HUES6 (cell line): ENCODE results near the gene OR11G2.
"Not testable (repeated sequence)": the region's sequence is repeated elsewhere in the genome, so short reads cannot be mapped to it uniquely, and the experiment has no call there.

ENCODE experiments used
- H3K27ac ChIP-seq: 2 replicates; pipeline ENCODE4 v1.7.0; 2013; ENCODE audit warnings: low read depth, mild to moderate bottlenecking, low read length, inconsistent platforms
- H3K27me3 ChIP-seq: 2 replicates; pipeline ENCODE4 v1.6.1; 2013; ENCODE audit warnings: low read length; ENCODE audit not compliant: control insufficient read depth, insufficient read depth
- H3K36me3 ChIP-seq: 2 replicates; pipeline ENCODE4 v1.6.1; 2013; ENCODE audit warnings: low read length; ENCODE audit not compliant: control insufficient read depth, insufficient read depth
- H3K4me1 ChIP-seq: 2 replicates; pipeline ENCODE4 v1.6.1; 2013; ENCODE audit warnings: low read length; ENCODE audit not compliant: control insufficient read depth, insufficient read depth
- H3K4me3 ChIP-seq: 2 replicates; pipeline ENCODE4 v1.5.1; 2013; ENCODE audit warnings: low read depth, low read length
- H3K9ac ChIP-seq: one replicate; pipeline ENCODE4 v1.6.1; 2013; ENCODE audit warnings: mild to moderate bottlenecking, low read length
- H3K9me3 ChIP-seq: 2 replicates; pipeline ENCODE4 v1.6.1; 2013; ENCODE audit warnings: low read depth, low read length; ENCODE audit not compliant: control insufficient read depth, insufficient read depth

The OR11G2 gene

GRCh38 chr14:20190596-20190995, at the start of gene OR11G2:
Gene OR11G2, plus strand, starts transcription at chr14:20190896. Its CDS starts 6,542 bp downstream, at chr14:20197438.
- no peaks in the 10 kb centered on the region for H3K4me1 ChIP-seq
- no peak within 1 kb of the TSS for H3K27ac ChIP-seq
- H3K27me3 ChIP-seq = no peaks in the 10 kb centered on the region
- no peak within 1 kb of the TSS for H3K4me3 ChIP-seq
- H3K9ac ChIP-seq = no peak within 1 kb of the TSS
- peaks cover 45% of the 10 kb centered on the region; the same call in 1 of the 2 replicates for H3K9me3 ChIP-seq
- H3K36me3 ChIP-seq = no peaks in the 10 kb centered on the region

GRCh38 chr14:20143911-20144310, 46.8 kb upstream of the OR11G2 start:
- Histone ChIP-seq H3K4me3 (no peak overlapping the region), H3K9ac (no peak overlapping the region), H3K36me3 (no peaks in the 10 kb centered on the region), H3K9me3 (peaks cover 20% of the 10 kb centered on the region; the same call in 1 of the 2 replicates), H3K27ac (no peak overlapping the region), H3K4me1 (no peaks in the 10 kb centered on the region), H3K27me3 (peaks cover 15% of the 10 kb centered on the region; the same call in 1 of the 2 replicates)

GRCh38 chr14:20144820-20145219, 45.9 kb upstream of the OR11G2 start:
- no peaks in the 10 kb centered on the region for H3K36me3 ChIP-seq
- no peaks in the 10 kb centered on the region for H3K4me1 ChIP-seq
- H3K9me3 ChIP-seq = peaks cover 24% of the 10 kb centered on the region; the same call in 1 of the 2 replicates
- H3K27ac ChIP-seq = no peak overlapping the region
- H3K9ac ChIP-seq = no peak overlapping the region
- no peak overlapping the region for H3K4me3 ChIP-seq
- H3K27me3 ChIP-seq = peaks cover 11% of the 10 kb centered on the region; the same call in 1 of the 2 replicates

GRCh38 chr14:20164462-20164861, 26.2 kb upstream of the OR11G2 start:
- no peak overlapping the region for H3K27ac ChIP-seq

GRCh38 chr14:20167091-20167490, 23.6 kb upstream of the OR11G2 start:
- Histone ChIP-seq H3K27ac (no peak overlapping the region), H3K36me3 (no peaks in the 10 kb centered on the region), H3K9me3 (peaks cover 40% of the 10 kb centered on the region; the same call in 1 of the 2 replicates), H3K4me1 (no peaks in the 10 kb centered on the region), H3K4me3 (no peak overlapping the region), H3K27me3 (peaks cover 2% of the 10 kb centered on the region; the same call in 1 of the 2 replicates), H3K9ac (no peak overlapping the region)

More at GRCh38 chr14:20164462-20164861, 26.2 kb upstream of the OR11G2 start:
- Histone ChIP-seq H3K4me3 (no peak overlapping the region), H3K9ac (no peak overlapping the region), H3K36me3 (no peaks in the 10 kb centered on the region), H3K4me1 (no peaks in the 10 kb centered on the region), H3K27me3 (peaks cover 2% of the 10 kb centered on the region; the same call in 1 of the 2 replicates), H3K9me3 (peaks cover 46% of the 10 kb centered on the region; the same call in 1 of the 2 replicates)

GRCh38 chr14:20169852-20170251, 20.8 kb upstream of the OR11G2 start:
- peaks cover 30% of the 10 kb centered on the region; the same call in 1 of the 2 replicates for H3K9me3 ChIP-seq
- not testable (repeated sequence) for H3K36me3 ChIP-seq, H3K4me3 ChIP-seq, H3K4me1 ChIP-seq, H3K9ac ChIP-seq, H3K27ac ChIP-seq, H3K27me3 ChIP-seq

GRCh38 chr14:20174205-20174604, 16.5 kb upstream of the OR11G2 start:
- not testable (repeated sequence) for H3K27me3 ChIP-seq, H3K27ac ChIP-seq, H3K36me3 ChIP-seq, H3K9ac ChIP-seq, H3K4me3 ChIP-seq, H3K4me1 ChIP-seq
- H3K9me3 ChIP-seq = peaks cover 26% of the 10 kb centered on the region; the same call in 1 of the 2 replicates

- Histone ChIP-seq H3K27me3 (no peaks in the 10 kb centered on the region), H3K9me3 (peaks cover 32% of the 10 kb centered on the region; the same call in 1 of the 2 replicates)
Observed at GRCh38 chr14:20176330-20176729, 14.4 kb upstream of the OR11G2 start.

GRCh38 chr14:20177433-20177974, 13.2 kb upstream of the OR11G2 start:
- no peak overlapping the region for H3K27ac ChIP-seq
- H3K4me1 ChIP-seq = no peaks in the 10 kb centered on the region
- H3K27me3 ChIP-seq = no peaks in the 10 kb centered on the region
- no peaks in the 10 kb centered on the region for H3K36me3 ChIP-seq
- H3K9ac ChIP-seq = no peak overlapping the region
- no peak overlapping the region for H3K4me3 ChIP-seq
- H3K9me3 ChIP-seq = peaks cover 34% of the 10 kb centered on the region; the same call in 1 of the 2 replicates

More at GRCh38 chr14:20176330-20176729, 14.4 kb upstream of the OR11G2 start:
- Histone ChIP-seq H3K27ac (no peak overlapping the region), H3K4me3 (no peak overlapping the region), H3K4me1 (no peaks in the 10 kb centered on the region), H3K9ac (no peak overlapping the region), H3K36me3 (no peaks in the 10 kb centered on the region)

- Histone ChIP-seq H3K27ac (no peak overlapping the region), H3K4me1 (no peaks in the 10 kb centered on the region), H3K9me3 (peaks cover 40% of the 10 kb centered on the region; the same call in 1 of the 2 replicates), H3K9ac (no peak overlapping the region), H3K36me3 (no peaks in the 10 kb centered on the region), H3K27me3 (no peaks in the 10 kb centered on the region; the same call in 1 of the 2 replicates), H3K4me3 (no peak overlapping the region)
Observed at GRCh38 chr14:20179218-20179617, 11.5 kb upstream of the OR11G2 start.

- Histone ChIP-seq H3K27ac (no peak overlapping the region), H3K4me3 (no peak overlapping the region), H3K9ac (no peak overlapping the region), H3K4me1 (no peaks in the 10 kb centered on the region), H3K36me3 (no peaks in the 10 kb centered on the region), H3K9me3 (peaks cover 44% of the 10 kb centered on the region; the same call in 1 of the 2 replicates), H3K27me3 (no peaks in the 10 kb centered on the region; the same call in 1 of the 2 replicates)
Observed at GRCh38 chr14:20179880-20180279, 10.8 kb upstream of the OR11G2 start.
